Measurements from ENCODE around the gene SLC25A45. TPM values are rescaled to one million over a fixed set of nuclear protein-coding genes. Genes with fewer than 3 reads are reported as not detected.

Gene SLC25A45
- total and polyA plus RNA-seq, 2 donors (not counting 1 experiment from before 2014, with no cell fraction given) = 0.52 to 1.5 TPM

GRCh38 chr11:65341856-65342255, 40.6 kb downstream of the SLC25A45 start:
- no peak overlapping the region for H3K27ac ChIP-seq (ENCODE audit: insufficient read depth, low read length)
- no peaks in the 10 kb centered on the region for H3K9me3 ChIP-seq (ENCODE audit: control insufficient read depth, insufficient read depth, low read depth, low read length)
- no peak overlapping the region for H3K4me3 ChIP-seq (replicated peaks in 1 of 4; ENCODE audit: control extremely low read depth in 1 of 4, insufficient read depth in 1 of 4, low read depth in 3 of 4, low read length in 4 of 4)
- peaks cover 1% of the 10 kb centered on the region for H4K20me1 ChIP-seq (ENCODE audit: control insufficient read depth, extremely low read depth, insufficient read depth, low read length)
- H2AFZ ChIP-seq (ENCODE audit: low read length) = no peak overlapping the region
- peaks cover 27% of the 10 kb centered on the region for H3K36me3 ChIP-seq (ENCODE audit: control insufficient read depth, insufficient read depth, low read length)
- H3K4me1 ChIP-seq (ENCODE audit: control insufficient read depth, extremely low read depth, insufficient read depth, low read length) = no peaks in the 10 kb centered on the region
- no peak overlapping the region for H3K9ac ChIP-seq (ENCODE audit: insufficient read depth, low read length)
- no peaks in the 10 kb centered on the region for H3K27me3 ChIP-seq (ENCODE audit: control insufficient read depth, insufficient read depth, low read length)
- H3K79me2 ChIP-seq (ENCODE audit: control insufficient read depth, insufficient read depth, low read length) = peaks cover 34% of the 10 kb centered on the region
- no peak for TF ChIP-seq CTCF (conservative IDR thresholded peaks at IDR 0.05 in 1 of 2, IDR thresholded peaks at IDR 0.05 in 1 of 2; ENCODE audit: low read depth in 1 of 2, low read length in 2 of 2)
- TF ChIP-seq EZH2 (IDR thresholded peaks at IDR 0.05; ENCODE audit: low read length, missing control alignments) = no peak
- no peak overlapping the region for H3K4me2 ChIP-seq (ENCODE audit: extremely low read depth, insufficient read depth, low read length)
- DNase-seq (ENCODE audit: low read depth in 2 of 2) = no peak

GRCh38 chr11:65340226-65340625, 42.2 kb downstream of the SLC25A45 start:
- Histone ChIP-seq H3K79me2 (ENCODE audit: control insufficient read depth, insufficient read depth, low read length) (peaks cover 48% of the 10 kb centered on the region), H3K4me2 (ENCODE audit: extremely low read depth, insufficient read depth, low read length) (no peak overlapping the region), H2AFZ (ENCODE audit: low read length) (no peak overlapping the region), H3K4me1 (ENCODE audit: control insufficient read depth, extremely low read depth, insufficient read depth, low read length) (no peaks in the 10 kb centered on the region), H3K4me3 (replicated peaks in 1 of 4; ENCODE audit: control extremely low read depth in 1 of 4, insufficient read depth in 1 of 4, low read depth in 3 of 4, low read length in 4 of 4) (no peak overlapping the region), H3K27ac (ENCODE audit: insufficient read depth, low read length) (no peak overlapping the region), H3K27me3 (ENCODE audit: control insufficient read depth, insufficient read depth, low read length) (no peaks in the 10 kb centered on the region), H4K20me1 (ENCODE audit: control insufficient read depth, extremely low read depth, insufficient read depth, low read length) (peaks cover 1% of the 10 kb centered on the region), H3K9ac (ENCODE audit: insufficient read depth, low read length) (no peak overlapping the region), H3K9me3 (ENCODE audit: control insufficient read depth, insufficient read depth, low read depth, low read length) (no peaks in the 10 kb centered on the region), H3K36me3 (ENCODE audit: control insufficient read depth, insufficient read depth, low read length) (peaks cover 19% of the 10 kb centered on the region)
- no peak for DNase-seq (ENCODE audit: low read depth in 2 of 2)
- no peak for TF ChIP-seq EZH2 (IDR thresholded peaks at IDR 0.05; ENCODE audit: low read length, missing control alignments)
- TF ChIP-seq CTCF (conservative IDR thresholded peaks at IDR 0.05 in 1 of 2, IDR thresholded peaks at IDR 0.05 in 1 of 2; ENCODE audit: low read depth in 1 of 2, low read length in 2 of 2) = no peak

GRCh38 chr11:65338676-65339075, 43.8 kb downstream of the SLC25A45 start:
- H4K20me1 ChIP-seq (ENCODE audit: control insufficient read depth, extremely low read depth, insufficient read depth, low read length) = peaks cover 1% of the 10 kb centered on the region
- TF ChIP-seq EZH2 (IDR thresholded peaks at IDR 0.05; ENCODE audit: low read length, missing control alignments) = no peak
- TF ChIP-seq CTCF (conservative IDR thresholded peaks at IDR 0.05 in 1 of 2, IDR thresholded peaks at IDR 0.05 in 1 of 2; ENCODE audit: low read depth in 1 of 2, low read length in 2 of 2) = no peak
- H3K79me2 ChIP-seq (ENCODE audit: control insufficient read depth, insufficient read depth, low read length) = peaks cover 63% of the 10 kb centered on the region

More at GRCh38 chr11:65338676-65339075, 43.8 kb downstream of the SLC25A45 start:
- no peak overlapping the region for H3K4me2 ChIP-seq (ENCODE audit: extremely low read depth, insufficient read depth, low read length)
- H3K9me3 ChIP-seq (ENCODE audit: control insufficient read depth, insufficient read depth, low read depth, low read length) = no peaks in the 10 kb centered on the region
- no peaks in the 10 kb centered on the region for H3K4me1 ChIP-seq (ENCODE audit: control insufficient read depth, extremely low read depth, insufficient read depth, low read length)
- H2AFZ ChIP-seq (ENCODE audit: low read length) = no peak overlapping the region
- H3K27me3 ChIP-seq (ENCODE audit: control insufficient read depth, insufficient read depth, low read length) = no peaks in the 10 kb centered on the region
- no peak overlapping the region for H3K9ac ChIP-seq (ENCODE audit: insufficient read depth, low read length)
- H3K36me3 ChIP-seq (ENCODE audit: control insufficient read depth, insufficient read depth, low read length) = peaks cover 12% of the 10 kb centered on the region
- no peak overlapping the region for H3K27ac ChIP-seq (ENCODE audit: insufficient read depth, low read length)
- no peak overlapping the region for H3K4me3 ChIP-seq (replicated peaks in 1 of 4; ENCODE audit: control extremely low read depth in 1 of 4, insufficient read depth in 1 of 4, low read depth in 3 of 4, low read length in 4 of 4)
- no peak for DNase-seq (ENCODE audit: low read depth in 2 of 2)
